Spleen (tissue), 7 donors: ENCODE results near the gene SMOC2.

Experiments
- CTCF ChIP-seq, 11 experiments: fragments of 200-600 bp in 7 of 11; fragments of 450-650 bp in 4 of 11; sonication (generic) in 4 of 11; IDR thresholded peaks in 8 of 11; conservative IDR thresholded peaks in 3 of 11; 1 replicate in 7 of 11; 2 replicates in 4 of 11; pipeline versions ENCODE4 v1.4.0 to v1.8.0; 2016 to 2021; ENCODE audit warnings: antibody characterized with exemption in 11 of 11, inconsistent platforms in 4 of 11, mild to moderate bottlenecking in 1 of 11
- POLR2A ChIP-seq, 3 donors: fragments of 450-650 bp; IDR thresholded peaks; one replicate each; pipeline ENCODE4 v1.5.1; 2017; ENCODE audit warnings: antibody characterized with exemption in 3 of 3, mild to moderate bottlenecking in 1 of 3
- POLR2AphosphoS5 ChIP-seq, 3 donors: sonication (generic); formaldehyde crosslinking; IDR thresholded peaks; one replicate each; pipeline ENCODE4 v1.5.1; 2017; ENCODE audit warnings: antibody characterized with exemption in 3 of 3
- donor health status: DM: no; HTN: no; CAD: no; lungs with moderate emphysema.
- donor health status: DM: no; HTN: no; CAD: no.
- donor health status: DM: no; HTN: no; CAD: no.

- TF ChIP-seq POLR2A (IDR thresholded peaks at IDR 0.05) (no peak), CTCF (IDR thresholded peaks at IDR 0.05 in 8 of 11, conservative IDR thresholded peaks at IDR 0.05 in 3 of 11) (no peak), POLR2AphosphoS5 (IDR thresholded peaks at IDR 0.05) (no peak)
These were observed 114.1 kb downstream of the SMOC2 start for GRCh38 chr6:168554898-168555617.
